Heart right ventricle (tissue), 16 donors: Measurements from ENCODE around the gene ZNF521. TPM values are rescaled to one million over a fixed set of nuclear protein-coding genes. Genes with fewer than 3 reads are reported as not detected.

ENCODE experiments used
- ATAC-seq, 8 donors: fragments of 200-7000 bp; cut with Tn5 transposase; one replicate each; pipeline ENCODE4 v1.9.1; 2020; ENCODE audit warnings: mild to moderate bottlenecking in 8 of 8, moderate library complexity in 8 of 8, moderate number of reproducible peaks in 1 of 8
- DNase-seq, 2 donors: peaks; one replicate each; pipeline ENCODE4 v3.0.0-alpha.2; 2020
- H3K27ac ChIP-seq, 10 donors: fragments of 200-600 bp; sonication (generic) in 2 of 10; one replicate each; pipeline versions ENCODE4 v1.5.0 to v1.8.0; 2020 to 2022; ENCODE audit warnings: mild to moderate bottlenecking in 3 of 10
- H3K27me3 ChIP-seq, 7 donors: fragments of 200-600 bp; one replicate each; pipeline ENCODE4 v1.8.0; 2021 to 2022; ENCODE audit warnings: mild to moderate bottlenecking in 2 of 7
- H3K36me3 ChIP-seq, 9 donors: fragments of 200-600 bp; sonication (generic) in 1 of 9; one replicate each; pipeline versions ENCODE4 v1.5.0 to v1.8.0; 2020 to 2022; ENCODE audit warnings: mild to moderate bottlenecking in 2 of 9
- H3K4me1 ChIP-seq, 9 donors: fragments of 200-600 bp; sonication (generic) in 1 of 9; one replicate each; pipeline versions ENCODE4 v1.5.0 to v1.8.0; 2020 to 2022; ENCODE audit warnings: mild to moderate bottlenecking in 4 of 9
- H3K4me3 ChIP-seq, 10 donors: fragments of 200-600 bp; sonication (generic) in 2 of 10; one replicate each; pipeline versions ENCODE4 v1.5.0 to v1.8.0; 2020 to 2022; ENCODE audit warnings: mild to moderate bottlenecking in 7 of 10, moderate library complexity in 2 of 10
- H3K9me3 ChIP-seq, 11 donors: fragments of 200-600 bp in 10 of 11; sonication (generic) in 2 of 11; one replicate each; pipeline versions ENCODE4 v1.5.0 to v1.8.0; 2013 to 2022; ENCODE audit warnings: mild to moderate bottlenecking in 2 of 11, control low read depth in 1 of 11, moderate library complexity in 1 of 11
- WGBS, 2 donors: extraction: QIAGEN DNeasy Blood & Tissue Kit; methylation state at CpG; one replicate each; pipeline ENCODE4 v1.1.7; 2013; ENCODE audit warnings: inconsistent platforms in 1 of 2; 5-methylcytosine and 5-hydroxymethylcytosine counted together
- intact Hi-C, 10 donors: fragments of 100-400 bp; cut with DNase I; formaldehyde crosslinking; loops; one replicate each; pipeline versions ENCODE4 v1.11.1 to v1.14.2; 2022
- polyA plus RNA-seq, 2 donors: library from polyadenylated mRNA; stranded (reverse); fragments of 200-250 nt; gene quantifications; one replicate each; pipeline ENCODE4 v1.2.3, GENCODE V29; 2013
- total RNA-seq, 10 donors: library from RNA; stranded (reverse); fragmentation: NEBNext Ultra II Directional in 3 of 10; extraction: Animal tissue kit (Norgen Biotek cat#: 25700) in 3 of 10; gene quantifications; one replicate each; pipeline versions ENCODE4 v1.2.1 to v1.2.4, GENCODE V29; 2021 to 2023
- TF ChIP-seq, protein P1 (sequence below), 9 donors: fragments of 200-600 bp; sonication (generic) in 2 of 9; IDR thresholded peaks; one replicate each; pipeline versions ENCODE4 v1.5.0 to v1.8.0; 2021 to 2022; ENCODE audit warnings: antibody characterized with exemption in 9 of 9, mild to moderate bottlenecking in 5 of 9, moderate library complexity in 1 of 9
- donor health status: Arrhythmogenic right ventricular cardiomyopathy.
- donor health status: ischemic (EF 13 %, LVEDD 7.1; RV severe dilation, severe dysfunction).
- donor health status: healthy with polysubstance abuse.
- donor health status: DM: no; HTN: yes; CAD: no.
- donor health status: DM: no; HTN: no; CAD: no.
- donor health status: ischemic (EF 25% LVEDD 6.9; RV normal size, moderate dysfunction).
- donor health status: ischemic (EF 25% LVEDD 5.7; RV mildly dilated, moderate dysfunction).
- donor health status: healthy.
- donor health status: DM: yes; HTN: yes; CAD: no.
- donor health status: Ischemic cardiomyopathy.
- donor health status: ischemic (EF 35%, LVEDD 5.7; RV mildly dilated, moderate dysfunction).
- donor health status: nonischemic (EF 11% LVEDD 7.7; RV severe dilation, severe dysfunction).
- donor health status: DM: yes; HTN: yes; CAD: no.
- donor health status: PGD.
- donor health status: ischemic (EF 29% LVEDD 5.4; RV normal size, mild dysfunction).
- donor health status: nonischemic (EF 23%, LVEDD 6.1; RV moderate dilation, normal function).

Gene ZNF521
- total and polyA plus RNA-seq, 12 donors: 3.3 to 26.4 (median 15.5) TPM

- intact Hi-C loops: loop anchor here in 7 of 10 donors (5.0 to 10.0 kb wide), 6 partner anchors 34 to 242 kb away; no protein-coding TSS in a partner anchor
- H3K27me3 ChIP-seq: peaks cover 0 to 49% (median 0%) of the 10 kb centered on the region in 7 donors
Measured at GRCh38 chr18:25346561-25346960, 5.4 kb downstream of the ZNF521 start.

GRCh38 chr18:25345081-25345866, 6.7 kb downstream of the ZNF521 start:
- Histone ChIP-seq H3K9me3 (no peaks in the 10 kb centered on the region), H3K36me3 (no peaks in the 10 kb centered on the region), H3K27me3 (peaks cover 0 to 39% (median 0%) of the 10 kb centered on the region in 7 donors), H3K4me3 (peak overlapping the region in 2 of 10 donors; percentile 11 to 18), H3K27ac (peak overlapping the region in 6 of 10 donors; percentile 4 to 97 (median 22)), H3K4me1 (peaks cover 3 to 54% (median 33%) of the 10 kb centered on the region in 9 donors)
- TF ChIP-seq, protein P1, sequence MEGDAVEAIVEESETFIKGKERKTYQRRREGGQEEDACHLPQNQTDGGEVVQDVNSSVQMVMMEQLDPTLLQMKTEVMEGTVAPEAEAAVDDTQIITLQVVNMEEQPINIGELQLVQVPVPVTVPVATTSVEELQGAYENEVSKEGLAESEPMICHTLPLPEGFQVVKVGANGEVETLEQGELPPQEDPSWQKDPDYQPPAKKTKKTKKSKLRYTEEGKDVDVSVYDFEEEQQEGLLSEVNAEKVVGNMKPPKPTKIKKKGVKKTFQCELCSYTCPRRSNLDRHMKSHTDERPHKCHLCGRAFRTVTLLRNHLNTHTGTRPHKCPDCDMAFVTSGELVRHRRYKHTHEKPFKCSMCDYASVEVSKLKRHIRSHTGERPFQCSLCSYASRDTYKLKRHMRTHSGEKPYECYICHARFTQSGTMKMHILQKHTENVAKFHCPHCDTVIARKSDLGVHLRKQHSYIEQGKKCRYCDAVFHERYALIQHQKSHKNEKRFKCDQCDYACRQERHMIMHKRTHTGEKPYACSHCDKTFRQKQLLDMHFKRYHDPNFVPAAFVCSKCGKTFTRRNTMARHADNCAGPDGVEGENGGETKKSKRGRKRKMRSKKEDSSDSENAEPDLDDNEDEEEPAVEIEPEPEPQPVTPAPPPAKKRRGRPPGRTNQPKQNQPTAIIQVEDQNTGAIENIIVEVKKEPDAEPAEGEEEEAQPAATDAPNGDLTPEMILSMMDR (IDR thresholded peaks at IDR 0.05): no peak
- DNase-seq (no peak), ATAC-seq (no peak)
- intact Hi-C loops: loop anchor here in 7 of 10 donors (5.0 to 10.0 kb wide), 6 partner anchors 33 to 240 kb away; no protein-coding TSS in a partner anchor
- 21 to 24% methylated on average over 8 of the region's 8 CpGs for WGBS, 2 donors

More at GRCh38 chr18:25346561-25346960, 5.4 kb downstream of the ZNF521 start:
- no peak for DNase-seq
- TF ChIP-seq, protein P1 (IDR thresholded peaks at IDR 0.05): no peak
- H3K4me3 ChIP-seq: peak overlapping the region in 1 of 10 donors; percentile 7
- no peaks in the 10 kb centered on the region for H3K9me3 ChIP-seq
- ATAC-seq: peak in 1 of 8 donors; percentile 10
- no peaks in the 10 kb centered on the region for H3K36me3 ChIP-seq
- H3K27ac ChIP-seq: peak overlapping the region in 8 of 10 donors; percentile 31 to 97 (median 52)
- WGBS, 2 donors: 42 to 49% methylated on average over 1 of the region's 1 CpG
- H3K4me1 ChIP-seq: peaks cover 3 to 54% (median 33%) of the 10 kb centered on the region in 9 donors

DNA sequence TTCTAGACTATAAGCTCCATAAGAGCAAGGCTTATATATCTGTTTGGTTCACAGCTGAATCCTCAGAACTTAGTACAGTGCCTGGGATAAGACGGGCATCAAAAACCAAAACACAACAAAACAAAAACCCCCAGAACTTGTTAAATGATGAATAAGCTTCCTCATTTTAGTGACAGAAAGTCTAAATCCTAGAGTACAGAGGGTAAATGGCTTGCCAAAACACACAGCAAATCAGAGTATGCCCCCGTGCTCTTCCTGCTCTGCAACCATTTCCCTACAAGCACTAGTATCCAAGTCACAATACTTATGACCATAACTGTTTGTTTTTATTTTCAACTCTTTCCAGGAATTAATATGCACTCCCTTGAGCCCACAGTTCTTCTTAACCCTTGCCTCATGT, 10.1 kb downstream of the ZNF521 start:
- TF ChIP-seq, protein P1 (IDR thresholded peaks at IDR 0.05): no peak
- H3K27ac ChIP-seq: no peak overlapping the region
- no peak for DNase-seq
- H3K36me3 ChIP-seq: no peaks in the 10 kb centered on the region
- ATAC-seq: no peak
- H3K4me1 ChIP-seq: peaks cover 0 to 32% (median 23%) of the 10 kb centered on the region in 9 donors
- intact Hi-C loops: loop anchor here in 5 of 10 donors (5.0 to 10.0 kb wide), 3 partner anchors 57 to 237 kb away; no protein-coding TSS in a partner anchor
- no peak overlapping the region for H3K4me3 ChIP-seq
- H3K27me3 ChIP-seq: peaks cover 0 to 6% (median 0%) of the 10 kb centered on the region in 7 donors
- H3K9me3 ChIP-seq: no peaks in the 10 kb centered on the region
- WGBS, 2 donors: 66 to 79% methylated on average over 2 of the region's 2 CpGs

GRCh38 chr18:25340762-25341161, 11.2 kb downstream of the ZNF521 start:
- DNase-seq (no peak), ATAC-seq (no peak)
- Histone ChIP-seq H3K9me3 (no peaks in the 10 kb centered on the region), H3K27me3 (no peaks in the 10 kb centered on the region), H3K4me3 (no peak overlapping the region), H3K4me1 (peaks cover 0 to 22% (median 17%) of the 10 kb centered on the region in 9 donors), H3K36me3 (no peaks in the 10 kb centered on the region), H3K27ac (no peak overlapping the region)
- WGBS, 2 donors: 85 to 99% methylated on average over 3 of the region's 3 CpGs
- intact Hi-C loops: loop anchor here in 5 of 10 donors (5.0 to 10.0 kb wide), 3 partner anchors 56 to 236 kb away; no protein-coding TSS in a partner anchor
- TF ChIP-seq, protein P1 (IDR thresholded peaks at IDR 0.05): no peak
